Measurements from ENCODE around the gene BMAL2. TPM values are rescaled to one million over a fixed set of nuclear protein-coding genes. Genes with fewer than 3 reads are reported as not detected.

Gene BMAL2
- total RNA-seq, 1 experiment from 2014 or later: 16.2 TPM

DNA sequence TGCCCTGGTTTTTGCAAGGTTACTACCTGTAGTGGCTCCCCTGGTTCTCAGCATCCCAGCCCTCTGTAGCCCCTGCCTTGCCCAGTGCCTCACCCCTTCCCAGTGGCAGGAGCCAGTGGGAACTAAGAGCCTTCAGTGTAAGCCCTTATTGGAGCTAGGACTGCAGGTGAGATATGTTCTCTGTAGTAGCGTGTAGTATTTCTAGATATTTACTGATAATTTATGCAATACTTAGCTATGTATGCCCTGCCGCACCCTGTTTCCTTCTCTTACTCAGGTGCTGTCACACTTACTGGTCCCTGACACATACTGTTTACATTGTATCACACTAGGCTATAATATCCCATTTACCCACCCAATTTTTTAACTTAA is 3.6 kb downstream of the BMAL2 start:
- no peak for ATAC-seq
- Mint-ChIP-seq H3K36me3 (no peaks in the 10 kb centered on the region), H3K9me3 (no peaks in the 10 kb centered on the region), H3K4me1 (peaks cover 23% of the 10 kb centered on the region), H3K27ac (no peak overlapping the region), H3K4me3 (no peak overlapping the region), H3K27me3 (ENCODE audit: low read depth) (peaks cover 25% of the 10 kb centered on the region)
- DNase-seq (ENCODE audit: low spot score): no peak
- ChIA-PET CTCF (no interaction called here), POLR2A (no interaction called here)
- no peak for TF ChIP-seq SP1 (CRISPR knock-in tag; conservative IDR thresholded peaks at IDR 0.05)
- TF ChIP-seq FOXP1 (CRISPR knock-in tag; IDR thresholded peaks at IDR 0.05; ENCODE audit: borderline replicate concordance): no peak
- no peak for TF ChIP-seq ZNF423 (CRISPR knock-in tag; IDR thresholded peaks at IDR 0.05)
- no peak for TF ChIP-seq JUN (CRISPR knock-in tag; IDR thresholded peaks at IDR 0.05)
- no peak for TF ChIP-seq IRF1 (CRISPR knock-in tag; IDR thresholded peaks at IDR 0.05)
- TF ChIP-seq RELA (CRISPR knock-in tag; IDR thresholded peaks at IDR 0.05; ENCODE audit: borderline replicate concordance): no peak
- no peak for TF ChIP-seq OVOL2 (CRISPR knock-in tag; IDR thresholded peaks at IDR 0.05; ENCODE audit: borderline replicate concordance)
- TF ChIP-seq HMGXB4 (CRISPR knock-in tag; IDR thresholded peaks at IDR 0.05): no peak
- TF ChIP-seq ZNF281 (CRISPR knock-in tag; IDR thresholded peaks at IDR 0.05): no peak
- TF ChIP-seq, protein P1, sequence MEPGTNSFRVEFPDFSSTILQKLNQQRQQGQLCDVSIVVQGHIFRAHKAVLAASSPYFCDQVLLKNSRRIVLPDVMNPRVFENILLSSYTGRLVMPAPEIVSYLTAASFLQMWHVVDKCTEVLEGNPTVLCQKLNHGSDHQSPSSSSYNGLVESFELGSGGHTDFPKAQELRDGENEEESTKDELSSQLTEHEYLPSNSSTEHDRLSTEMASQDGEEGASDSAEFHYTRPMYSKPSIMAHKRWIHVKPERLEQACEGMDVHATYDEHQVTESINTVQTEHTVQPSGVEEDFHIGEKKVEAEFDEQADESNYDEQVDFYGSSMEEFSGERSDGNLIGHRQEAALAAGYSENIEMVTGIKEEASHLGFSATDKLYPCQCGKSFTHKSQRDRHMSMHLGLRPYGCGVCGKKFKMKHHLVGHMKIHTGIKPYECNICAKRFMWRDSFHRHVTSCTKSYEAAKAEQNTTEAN (CRISPR knock-in tag; IDR thresholded peaks at IDR 0.05): no peak
- no peak for TF ChIP-seq PRRX2 (CRISPR knock-in tag; IDR thresholded peaks at IDR 0.05)
- TF ChIP-seq AR (CRISPR knock-in tag; IDR thresholded peaks at IDR 0.05): no peak

DNA sequence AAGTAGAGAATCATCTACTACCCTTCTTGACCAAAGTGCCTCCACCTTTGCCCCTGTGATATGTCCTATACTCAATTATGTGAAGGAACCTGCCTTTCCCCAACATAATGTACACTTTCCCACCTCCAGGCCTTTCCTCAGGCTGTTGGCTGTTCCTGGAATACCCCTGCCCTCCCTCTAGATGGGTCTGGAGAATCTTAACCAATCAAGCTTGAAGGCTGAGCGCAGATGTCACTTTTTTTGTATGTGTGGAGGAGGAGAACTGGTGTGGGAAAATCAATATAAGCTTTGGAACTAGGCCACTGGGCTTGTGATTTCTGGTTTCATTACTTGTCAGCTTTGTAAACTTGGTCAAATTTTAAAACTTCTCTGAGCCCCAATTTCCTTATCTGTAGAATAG is 4.7 kb downstream of the BMAL2 start:
- Mint-ChIP-seq H3K27ac (no peak overlapping the region), H3K9me3 (no peaks in the 10 kb centered on the region), H3K4me3 (no peak overlapping the region), H3K27me3 (ENCODE audit: low read depth) (peaks cover 14% of the 10 kb centered on the region), H3K36me3 (no peaks in the 10 kb centered on the region), H3K4me1 (peaks cover 14% of the 10 kb centered on the region)
- TF ChIP-seq ZNF121 (CRISPR knock-in tag; IDR thresholded peaks at IDR 0.05) (no peak), FOXJ3 (CRISPR knock-in tag; IDR thresholded peaks at IDR 0.05; ENCODE audit: borderline replicate concordance) (no peak), ZNF281 (CRISPR knock-in tag; IDR thresholded peaks at IDR 0.05) (no peak), PRRX2 (CRISPR knock-in tag; IDR thresholded peaks at IDR 0.05) (no peak), OVOL2 (CRISPR knock-in tag; IDR thresholded peaks at IDR 0.05; ENCODE audit: borderline replicate concordance) (no peak)
- DNase-seq (ENCODE audit: low spot score) (no peak), ATAC-seq (no peak)
- POLR2A ChIA-PET: interaction anchor here (0.5 kb wide), 1 partner anchor 497 kb away, joined by 3 read pairs; no protein-coding TSS in a partner anchor
- CTCF ChIA-PET: interaction anchor here (1.2 kb wide), 1 partner anchor 31 kb away, joined by 3 read pairs; no protein-coding TSS in a partner anchor

All from WTC11 (cell line).